Measurements from ENCODE around the gene POLR1A. TPM values are rescaled to one million over a fixed set of nuclear protein-coding genes. Genes with fewer than 3 reads are reported as not detected.

The POLR1A gene
- total RNA-seq, 1 experiment from 2014 or later, result 62.6 TPM

DNA sequence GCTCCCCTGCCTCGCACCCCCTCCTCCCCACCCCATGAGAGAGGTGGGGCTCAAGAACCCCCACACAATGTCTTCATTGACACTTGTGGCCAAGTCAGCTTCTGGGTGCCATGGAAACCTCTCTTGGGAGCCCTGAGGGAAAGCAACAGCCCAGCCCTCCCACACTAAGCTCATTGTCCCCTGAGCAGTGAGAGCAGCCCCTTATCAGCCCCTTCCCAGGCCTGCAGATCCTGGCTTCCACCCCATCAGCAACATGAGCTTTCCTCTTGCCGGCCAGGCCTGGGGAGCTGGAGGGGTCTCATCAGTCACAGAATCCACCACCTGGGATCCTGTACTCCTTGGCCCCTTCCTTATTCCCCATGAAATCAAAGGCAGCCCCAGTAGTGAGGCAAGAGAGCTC, 109.1 kb downstream of the POLR1A start:
- POLR2A ChIA-PET, result no interaction called here
- intact Hi-C loops (cut with micrococcal nuclease; ENCODE audit: unreplicated experiment), result no loop called here

DNA sequence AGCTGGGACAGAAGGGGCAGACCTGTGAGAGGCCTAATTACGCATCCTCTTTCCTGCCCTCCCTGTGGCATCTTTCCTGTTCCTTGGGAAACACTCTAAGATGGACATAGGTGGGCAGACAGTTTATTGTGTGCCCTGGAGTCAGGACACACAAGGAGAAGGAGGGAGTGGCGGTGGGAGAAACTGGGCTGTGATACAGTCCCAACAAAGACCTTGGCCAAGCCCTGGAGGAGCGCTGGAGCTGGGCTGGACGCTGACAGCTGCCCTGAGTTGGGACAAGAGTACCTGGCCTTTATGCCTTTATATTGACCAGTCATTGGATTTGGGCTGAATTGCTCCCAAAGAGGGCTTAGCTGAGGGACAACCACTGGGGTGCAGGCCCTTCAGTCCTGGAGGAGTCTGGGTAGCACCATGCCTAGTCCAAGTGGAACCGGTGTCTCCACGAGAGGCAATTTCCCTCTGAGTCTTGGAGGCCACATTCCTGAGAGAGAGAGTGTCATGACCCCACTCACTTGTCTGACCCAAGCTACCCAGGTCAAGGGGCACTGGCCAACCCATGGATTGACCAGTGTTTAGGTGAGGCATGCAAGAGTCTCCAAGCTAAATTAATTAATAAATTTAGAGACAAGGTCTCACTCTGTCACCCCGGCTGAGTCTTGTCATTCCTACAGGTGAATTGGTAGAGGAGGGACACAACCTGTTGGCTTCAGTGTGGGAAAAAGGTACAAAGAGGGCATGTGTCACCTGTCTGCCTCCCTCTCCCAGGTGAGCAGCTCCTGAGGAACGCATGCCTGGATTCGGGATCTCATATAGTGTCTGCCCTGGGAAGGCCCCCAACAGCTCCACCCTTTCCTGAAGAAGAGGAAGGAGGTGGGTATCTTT, 109.8 kb downstream of the POLR1A start:
- BruUV-seq (replicated peaks), result no TSS peak
- H3K27ac ChIP-seq (ENCODE audit: low read length), result no peak overlapping the region
- in situ Hi-C loops (cut with HindIII; ENCODE audit: low pct_unique_long_range_greater_than_20kb, low sequenced_read_pairs), result no loop called here
- H3K4me3 ChIP-seq (ENCODE audit: low read depth in 2 of 2, low read length in 2 of 2), result no peak overlapping the region
- H3K4me1 ChIP-seq (ENCODE audit: control insufficient read depth, insufficient read depth, low read length), result no peaks in the 10 kb centered on the region; the same call in 1 of the 2 replicates
- ATAC-seq (no peak), DNase-seq (ENCODE audit: low read depth, low spot score) (no peak)
- no peaks in the 10 kb centered on the region for H3K9me3 ChIP-seq (ENCODE audit: control insufficient read depth, insufficient read depth, low read depth, low read length)
- intact Hi-C loops (cut with micrococcal nuclease; ENCODE audit: unreplicated experiment), result no loop called here
- H3K27me3 ChIP-seq (ENCODE audit: control insufficient read depth, insufficient read depth, low read length), result no peaks in the 10 kb centered on the region
- CTCF ChIA-PET, result interaction anchor here (0.6 kb wide), 1 partner anchor 34 kb away, joined by 3 read pairs; no protein-coding TSS in a partner anchor
- no peaks in the 10 kb centered on the region for H3K36me3 ChIP-seq (ENCODE audit: control insufficient read depth, insufficient read depth, low read length)
- POLR2A ChIA-PET, result no interaction called here
- TF ChIP-seq REST (IDR thresholded peaks at IDR 0.05; ENCODE audit: insufficient read depth in 1 of 2, low read depth in 2 of 2, low read length in 1 of 2) (no peak), POLR2AphosphoS5 (IDR thresholded peaks at IDR 0.05; ENCODE audit: low read depth, low read length) (no peak), CTCF (IDR thresholded peaks at IDR 0.05) (no peak), SIN3A (IDR thresholded peaks at IDR 0.05; ENCODE audit: borderline replicate concordance, insufficient read depth, low read depth, low read length) (no peak)

More for the DNA sequence above, 109.1 kb downstream of the POLR1A start:
- Histone ChIP-seq H3K36me3 (ENCODE audit: control insufficient read depth, insufficient read depth, low read length) (no peaks in the 10 kb centered on the region), H3K4me3 (ENCODE audit: low read depth in 2 of 2, low read length in 2 of 2) (no peak overlapping the region), H3K27ac (ENCODE audit: low read length) (no peak overlapping the region), H3K27me3 (ENCODE audit: control insufficient read depth, insufficient read depth, low read length) (no peaks in the 10 kb centered on the region), H3K9me3 (ENCODE audit: control insufficient read depth, insufficient read depth, low read depth, low read length) (no peaks in the 10 kb centered on the region), H3K4me1 (ENCODE audit: control insufficient read depth, insufficient read depth, low read length) (no peaks in the 10 kb centered on the region; the same call in 1 of the 2 replicates)
- no TSS peak for BruUV-seq (replicated peaks)
- in situ Hi-C loops (cut with HindIII; ENCODE audit: low pct_unique_long_range_greater_than_20kb, low sequenced_read_pairs), result no loop called here
- CTCF ChIA-PET, result interaction anchor here (0.6 kb wide), 2 partner anchors 33 to 619 kb away, joined by 3 read pairs; no protein-coding TSS in a partner anchor
- DNase-seq (ENCODE audit: low read depth, low spot score), result no peak
- no peak for TF ChIP-seq TCF7L2 (IDR thresholded peaks at IDR 0.05; ENCODE audit: low read depth, low read length)
- TF ChIP-seq POLR2AphosphoS5 (IDR thresholded peaks at IDR 0.05; ENCODE audit: low read depth, low read length), result no peak
- no peak for TF ChIP-seq CTCF (IDR thresholded peaks at IDR 0.05)
- TF ChIP-seq SIN3A (IDR thresholded peaks at IDR 0.05; ENCODE audit: borderline replicate concordance, insufficient read depth, low read depth, low read length), result no peak
- no peak for TF ChIP-seq REST (IDR thresholded peaks at IDR 0.05; ENCODE audit: insufficient read depth in 1 of 2, low read depth in 2 of 2, low read length in 1 of 2)
- no peak for ATAC-seq

Measured in Panc1 (cell line).